ENCODE measurements around the gene MARCHF6.

Gene MARCHF6

GRCh38 chr5:10400831-10401230 is 47.3 kb downstream of the MARCHF6 start:
- H3K36me3 Mint-ChIP-seq (ENCODE audit: low read depth), result peaks cover 63% of the 10 kb centered on the region
- H3K27ac Mint-ChIP-seq, result no peak overlapping the region
- H3K27me3 Mint-ChIP-seq, result no peaks in the 10 kb centered on the region
- peaks cover 4% of the 10 kb centered on the region for H3K4me1 Mint-ChIP-seq (ENCODE audit: low read depth)
- no peaks in the 10 kb centered on the region for H3K9me3 Mint-ChIP-seq
- H3K4me3 Mint-ChIP-seq, result no peak overlapping the region

GRCh38 chr5:10401498-10401897 is 48.0 kb downstream of the MARCHF6 start:
- H3K27ac Mint-ChIP-seq, result peak overlapping the region; percentile 54
- H3K4me3 Mint-ChIP-seq, result no peak overlapping the region
- H3K36me3 Mint-ChIP-seq (ENCODE audit: low read depth), result peaks cover 63% of the 10 kb centered on the region
- no peaks in the 10 kb centered on the region for H3K27me3 Mint-ChIP-seq
- no peaks in the 10 kb centered on the region for H3K9me3 Mint-ChIP-seq
- H3K4me1 Mint-ChIP-seq (ENCODE audit: low read depth), result peaks cover 4% of the 10 kb centered on the region
